Neural progenitor cell (in vitro differentiated cells): ENCODE data around the gene SLC2A6.

Experiments
- EZH2phosphoT487 ChIP-seq: fragments of 200-600 bp; sonication (generic); IDR thresholded peaks from 2 replicates; pipeline ENCODE4 v1.6.1; 2017; ENCODE audit warnings: antibody characterized with exemption
- TF ChIP-seq, protein P1 (sequence below): fragments of 200-600 bp; sonication (generic); IDR thresholded peaks from 2 replicates; pipeline ENCODE4 v1.5.1; 2017; ENCODE audit warnings: antibody characterized with exemption, mild to moderate bottlenecking

DNA sequence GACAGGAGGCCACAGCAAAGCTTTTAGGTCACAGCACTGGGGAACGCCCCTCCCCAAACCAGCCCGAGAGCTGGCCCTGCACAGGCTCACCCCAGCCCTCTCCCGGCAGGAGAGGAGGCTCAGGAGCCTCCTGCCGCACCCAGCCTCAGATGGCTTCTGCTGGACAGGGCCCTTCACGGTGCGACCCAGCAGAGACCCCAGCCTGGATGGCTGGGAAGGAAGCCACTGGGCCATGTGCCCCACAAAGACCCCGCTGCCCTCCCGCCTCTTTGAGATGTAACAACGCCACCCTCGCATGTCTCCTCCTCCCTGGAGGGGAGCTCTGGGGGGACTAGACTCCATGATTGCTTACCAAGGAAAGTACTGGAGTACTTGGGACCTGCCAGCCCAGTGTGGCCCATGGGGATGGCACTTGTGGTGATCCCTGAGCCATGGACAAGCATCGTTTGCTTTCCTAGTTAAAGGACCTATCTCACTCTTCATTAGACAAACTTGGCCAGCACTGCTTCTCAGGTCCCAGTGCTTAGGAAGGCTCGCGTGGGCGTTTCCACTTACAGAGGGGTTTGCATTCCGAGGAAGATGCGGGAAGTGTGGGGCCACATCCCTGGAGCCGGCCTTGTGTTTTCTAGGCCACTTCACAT, 36.8 kb upstream of the SLC2A6 start:
- TF ChIP-seq, protein P1, sequence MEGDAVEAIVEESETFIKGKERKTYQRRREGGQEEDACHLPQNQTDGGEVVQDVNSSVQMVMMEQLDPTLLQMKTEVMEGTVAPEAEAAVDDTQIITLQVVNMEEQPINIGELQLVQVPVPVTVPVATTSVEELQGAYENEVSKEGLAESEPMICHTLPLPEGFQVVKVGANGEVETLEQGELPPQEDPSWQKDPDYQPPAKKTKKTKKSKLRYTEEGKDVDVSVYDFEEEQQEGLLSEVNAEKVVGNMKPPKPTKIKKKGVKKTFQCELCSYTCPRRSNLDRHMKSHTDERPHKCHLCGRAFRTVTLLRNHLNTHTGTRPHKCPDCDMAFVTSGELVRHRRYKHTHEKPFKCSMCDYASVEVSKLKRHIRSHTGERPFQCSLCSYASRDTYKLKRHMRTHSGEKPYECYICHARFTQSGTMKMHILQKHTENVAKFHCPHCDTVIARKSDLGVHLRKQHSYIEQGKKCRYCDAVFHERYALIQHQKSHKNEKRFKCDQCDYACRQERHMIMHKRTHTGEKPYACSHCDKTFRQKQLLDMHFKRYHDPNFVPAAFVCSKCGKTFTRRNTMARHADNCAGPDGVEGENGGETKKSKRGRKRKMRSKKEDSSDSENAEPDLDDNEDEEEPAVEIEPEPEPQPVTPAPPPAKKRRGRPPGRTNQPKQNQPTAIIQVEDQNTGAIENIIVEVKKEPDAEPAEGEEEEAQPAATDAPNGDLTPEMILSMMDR = no peak
- TF ChIP-seq EZH2phosphoT487 = no peak
